ENCODE measurements around the gene ARHGEF7.

The ARHGEF7 gene

DNA sequence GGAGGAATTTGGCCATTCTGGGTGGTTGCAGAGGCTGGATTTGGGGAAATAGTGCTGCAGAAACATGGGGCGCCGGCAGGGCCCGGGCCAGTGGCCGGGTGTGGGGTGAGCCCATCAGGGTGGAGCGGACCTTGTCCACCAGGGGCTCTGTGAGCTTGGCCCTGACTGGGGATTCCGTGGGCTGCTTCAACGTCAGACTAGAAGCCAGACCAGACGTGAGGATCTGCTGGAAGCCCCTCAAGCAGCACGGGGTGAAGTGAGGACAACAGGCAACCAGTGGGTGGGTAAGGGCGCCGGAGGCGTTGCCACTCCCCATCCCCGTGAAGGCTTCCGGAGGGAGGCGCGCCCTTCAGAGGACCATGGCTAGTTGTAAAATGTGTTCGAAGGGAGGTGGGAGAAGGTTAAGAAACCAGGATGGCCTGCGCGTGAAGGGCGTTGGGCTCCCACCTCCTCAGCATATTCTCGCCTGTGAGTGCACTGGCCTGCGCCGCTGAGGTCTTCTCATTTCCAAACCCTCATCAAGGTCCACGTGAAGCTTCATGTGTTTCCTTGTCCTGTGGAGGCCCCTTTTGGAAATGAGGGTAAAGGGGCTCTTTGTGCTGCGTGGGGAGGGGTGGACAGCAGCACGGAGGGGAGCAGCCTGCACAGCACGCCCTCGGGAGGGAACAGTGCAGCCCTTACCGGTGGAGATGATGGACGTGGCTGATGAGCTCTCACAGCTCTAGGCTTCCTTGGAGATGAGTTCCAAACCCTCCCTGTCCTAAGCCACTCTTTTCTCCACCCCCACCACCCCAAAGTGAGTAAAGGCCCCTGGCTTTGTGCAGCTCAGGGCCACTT is 213.7 kb downstream of the ARHGEF7 start:
- no peak for DNase-seq

DNA sequence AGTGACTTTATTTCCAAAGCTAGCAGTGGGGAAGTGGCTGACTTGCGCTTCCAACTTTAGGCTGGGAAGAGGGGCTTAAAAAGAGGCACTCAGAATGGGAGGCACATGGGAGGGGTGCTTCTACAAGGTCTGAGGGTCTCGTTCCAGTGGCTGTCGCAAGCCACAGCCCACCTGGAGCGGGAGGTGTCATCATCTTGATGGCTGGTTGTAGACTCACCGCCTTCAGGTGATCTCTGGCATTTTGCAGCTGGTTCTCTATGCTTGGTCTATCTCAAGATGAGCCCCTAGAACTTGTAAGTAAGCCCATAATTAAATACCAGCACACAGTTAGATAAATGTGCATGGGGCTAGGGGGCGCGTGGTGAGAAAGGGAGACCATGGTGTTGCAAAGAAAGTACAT is 214.5 kb downstream of the ARHGEF7 start:
- no peak for DNase-seq

GRCh38 chr13:111330066-111330610 is 215.0 kb downstream of the ARHGEF7 start:
- DNase-seq = no peak

- DNase-seq = no peak
Observed at GRCh38 chr13:111335298-111335697, 220.2 kb downstream of the ARHGEF7 start.

DNA sequence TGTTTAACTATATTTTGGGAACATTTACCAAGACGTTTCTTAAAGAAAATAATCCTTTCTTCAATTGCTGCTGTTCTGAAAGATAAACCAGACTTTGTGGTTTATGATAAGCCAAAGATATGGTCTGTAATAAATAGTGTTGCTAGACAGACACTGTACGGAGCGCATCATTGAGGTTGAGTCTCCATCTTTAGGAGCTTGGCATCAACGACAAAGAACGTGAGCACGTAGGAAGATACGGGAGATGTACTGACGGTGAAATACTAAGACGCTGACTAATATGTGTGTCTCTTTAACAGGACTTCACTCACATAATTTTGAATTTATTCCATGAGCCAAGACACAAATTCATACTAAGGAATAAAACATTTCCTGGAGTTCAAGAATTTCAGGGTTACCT is 221.6 kb downstream of the ARHGEF7 start:
- DNase-seq = no peak

GRCh38 chr13:111337206-111337605 is 222.1 kb downstream of the ARHGEF7 start:
- DNase-seq = no peak

DNA sequence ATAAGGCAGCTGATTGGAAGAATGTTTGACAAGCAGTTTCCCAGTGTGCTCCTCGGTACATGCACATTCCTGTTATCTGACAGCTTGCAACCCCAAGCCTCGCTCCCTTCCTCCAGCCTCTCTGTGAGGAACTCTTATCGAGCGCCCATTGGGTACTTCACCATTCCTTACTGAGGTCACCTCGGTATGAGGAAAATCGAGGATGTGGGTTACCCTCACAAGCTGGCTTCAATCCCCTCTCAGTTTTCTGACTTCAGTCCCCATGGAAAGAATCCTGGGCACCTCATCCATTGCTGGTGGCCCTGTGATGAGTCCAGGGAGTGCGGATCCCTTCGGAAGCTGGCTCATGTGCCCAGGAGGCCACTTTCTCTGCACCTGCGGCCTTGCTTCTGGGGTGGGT is 222.6 kb downstream of the ARHGEF7 start:
- DNase-seq = no peak

- DNase-seq = no peak
Observed at GRCh38 chr13:111338841-111339240, 223.7 kb downstream of the ARHGEF7 start.

GRCh38 chr13:111339366-111340143 is 224.4 kb downstream of the ARHGEF7 start:
- no peak for DNase-seq

GRCh38 chr13:111341886-111342285 is 226.8 kb downstream of the ARHGEF7 start:
- DNase-seq = no peak

DNA sequence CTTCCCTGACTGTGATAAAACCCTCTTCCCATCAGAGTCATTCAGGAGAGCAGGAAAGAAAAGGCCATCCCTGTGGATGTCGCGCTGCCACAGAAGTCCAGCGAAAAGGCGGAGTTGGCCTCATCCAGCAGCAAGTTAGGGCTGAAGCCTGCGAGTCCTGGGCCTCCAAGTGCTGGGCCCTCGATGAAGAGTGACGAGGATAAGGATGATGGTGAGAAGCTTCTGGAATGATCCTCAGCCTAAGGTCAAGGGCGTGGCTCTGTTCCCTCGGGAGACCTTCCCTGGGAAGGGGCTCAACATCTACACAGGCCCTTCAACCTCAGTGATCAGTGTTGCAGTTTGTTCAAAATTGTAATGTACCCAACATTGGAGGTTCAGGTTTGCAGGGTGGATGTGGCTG is 227.6 kb downstream of the ARHGEF7 start:
- DNase-seq = no peak

DNA sequence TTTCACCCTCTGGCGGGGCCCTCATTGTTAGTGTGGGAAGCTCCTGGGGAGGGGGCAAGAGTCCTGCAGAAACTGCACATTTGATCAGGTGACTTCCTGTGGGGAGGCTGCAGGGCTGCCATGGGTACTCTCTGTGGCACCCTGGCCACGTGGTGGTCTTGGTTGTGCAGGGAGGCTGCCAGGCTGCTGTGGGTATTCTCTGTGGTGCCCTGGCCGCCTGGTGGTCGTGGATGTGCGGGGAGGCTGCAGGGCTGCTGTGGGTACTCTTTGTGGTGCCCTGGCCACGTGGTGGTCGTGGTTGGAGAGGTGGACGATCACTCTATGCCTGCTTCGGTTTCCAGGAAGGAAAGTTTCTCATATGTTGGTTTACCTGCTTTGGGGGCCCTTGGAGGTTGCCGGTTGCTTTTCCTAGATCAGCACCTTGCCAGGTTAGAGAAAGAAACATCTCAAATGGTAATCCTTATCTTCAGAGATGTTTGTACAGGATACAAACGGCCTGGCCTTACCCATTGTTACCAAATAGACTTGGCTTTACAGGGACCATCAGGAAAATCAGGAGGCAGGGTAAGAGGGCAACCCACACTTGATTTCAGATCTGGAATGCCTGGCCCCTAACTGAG is 228.2 kb downstream of the ARHGEF7 start:
- DNase-seq = no peak

GRCh38 chr13:111344471-111345191 is 229.5 kb downstream of the ARHGEF7 start:
- DNase-seq = peak; percentile 82

- DNase-seq = no peak
Observed at GRCh38 chr13:111345682-111346081, 230.6 kb downstream of the ARHGEF7 start.

DNA sequence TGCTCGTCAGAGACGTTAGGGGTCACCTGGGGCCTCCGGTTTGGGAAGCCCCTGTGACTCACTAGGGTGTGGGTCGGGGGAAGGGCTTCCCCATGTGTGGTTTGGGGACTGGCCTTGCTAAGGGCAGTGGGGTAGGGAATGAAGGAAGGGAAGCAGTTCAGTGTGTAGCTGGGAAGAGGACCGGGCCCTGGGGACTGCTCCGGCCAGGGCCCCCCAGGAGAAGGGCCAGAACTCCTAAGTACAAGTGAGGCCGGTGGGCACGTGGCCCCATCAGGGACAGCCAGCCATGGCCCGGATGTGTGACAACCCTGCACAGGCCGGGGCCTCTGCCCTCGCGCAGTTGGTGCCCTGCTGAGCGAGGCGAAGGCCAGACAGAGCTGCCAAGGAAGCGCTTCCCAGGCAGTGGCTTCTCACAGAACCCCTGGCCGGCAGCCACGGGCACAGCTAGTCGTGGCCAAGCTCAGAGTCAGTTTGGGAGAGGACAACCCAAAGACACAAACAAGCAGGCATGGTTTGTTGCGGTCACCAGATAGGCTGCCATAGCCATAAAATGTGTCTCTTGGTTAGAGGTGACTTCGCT is 231.1 kb downstream of the ARHGEF7 start:
- DNase-seq = no peak

GRCh38 chr13:111347438-111347837 is 232.3 kb downstream of the ARHGEF7 start:
- DNase-seq = no peak

DNA sequence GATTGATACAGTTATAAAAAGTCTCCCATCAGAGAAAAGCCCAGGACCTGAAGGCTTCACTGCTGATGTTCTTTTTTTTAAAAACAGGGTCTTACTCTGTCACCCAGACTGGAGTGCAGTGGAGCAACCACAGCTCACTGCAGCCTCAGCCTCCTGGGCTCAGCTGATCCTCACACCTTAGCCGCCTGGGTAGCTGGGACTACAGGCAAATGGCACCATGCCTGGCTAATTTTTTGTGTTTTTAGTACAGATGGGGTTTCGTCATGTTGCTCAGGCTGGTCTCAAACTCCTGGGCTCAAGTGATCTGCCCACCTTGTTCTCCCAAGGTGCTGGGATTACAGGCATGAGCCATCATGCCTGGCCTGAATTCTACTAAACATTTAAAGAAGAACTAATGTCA is 238.4 kb downstream of the ARHGEF7 start:
- DNase-seq = no peak

- DNase-seq = no peak
Observed at GRCh38 chr13:111354789-111355188, 239.7 kb downstream of the ARHGEF7 start.
